H9 (cell line): Measurements from ENCODE around the gene BAIAP2. TPM values are rescaled to one million over a fixed set of nuclear protein-coding genes. Genes with fewer than 3 reads are reported as not detected.

Experiments
- DNase-seq: peaks from one replicate; pipeline ENCODE4 v3.0.0-alpha.2; 2017
- H2AFZ ChIP-seq: one replicate; pipeline ENCODE4 v1.6.1; 2013; ENCODE audit warnings: mild to moderate bottlenecking, low read length, control low read depth, moderate library complexity
- H2AK5ac ChIP-seq: 2 replicates; pipeline ENCODE4 v1.6.1; 2013; ENCODE audit warnings: low read length, control low read depth, mixed read lengths; ENCODE audit not compliant: insufficient read length
- H2BK120ac ChIP-seq: one replicate; pipeline ENCODE4 v1.6.1; 2013; ENCODE audit warnings: low read depth, mild to moderate bottlenecking, low read length, control low read depth, inconsistent platforms; ENCODE audit not compliant: poor library complexity, severe bottlenecking
- H2BK12ac ChIP-seq: 2 replicates; pipeline ENCODE4 v1.6.1; 2013; ENCODE audit warnings: low read length, control low read depth, mixed read lengths, low read depth; ENCODE audit not compliant: insufficient read length
- H2BK15ac ChIP-seq: 2 replicates; pipeline ENCODE4 v1.6.1; 2013; ENCODE audit warnings: low read depth, low read length, control low read depth
- H2BK20ac ChIP-seq: one replicate; pipeline ENCODE4 v1.6.1; 2013; ENCODE audit warnings: low read depth, mild to moderate bottlenecking, low read length, control low read depth, inconsistent platforms; ENCODE audit not compliant: poor library complexity, severe bottlenecking
- H2BK5ac ChIP-seq: 2 replicates; pipeline ENCODE4 v1.6.1; 2013; ENCODE audit warnings: low read length, control low read depth, mixed read lengths; ENCODE audit not compliant: insufficient read length
- H3K14ac ChIP-seq: 2 replicates; pipeline ENCODE4 v1.6.1; 2013; ENCODE audit warnings: low read length, control low read depth; ENCODE audit not compliant: insufficient read depth
- H3K18ac ChIP-seq: 2 replicates; pipeline ENCODE4 v1.6.1; 2013; ENCODE audit warnings: low read depth, mild to moderate bottlenecking, mixed read lengths, low read length, control low read depth; ENCODE audit not compliant: insufficient read length
- H3K23ac ChIP-seq: 2 replicates; pipeline ENCODE4 v1.6.1; 2013; ENCODE audit warnings: low read length, control low read depth, mixed read lengths, low read depth; ENCODE audit not compliant: insufficient read length
- H3K23me2 ChIP-seq: 2 replicates; pipeline ENCODE4 v1.6.1; 2013; ENCODE audit warnings: low read depth, mild to moderate bottlenecking, mixed read lengths, low read length, control low read depth; ENCODE audit not compliant: insufficient read length, poor library complexity, severe bottlenecking
- H3K27ac ChIP-seq: 2 replicates; pipeline ENCODE4 v1.5.1; 2013; ENCODE audit warnings: low read length, control low read depth, mixed read lengths, low read depth; ENCODE audit not compliant: insufficient read length
- H3K27me3 ChIP-seq: 2 replicates; pipeline ENCODE4 v1.6.1; 2013; ENCODE audit warnings: low read length, control low read depth, inconsistent platforms; ENCODE audit not compliant: insufficient read depth
- H3K4ac ChIP-seq: 2 replicates; pipeline ENCODE4 v1.6.1; 2013; ENCODE audit warnings: low read depth, mild to moderate bottlenecking, control low read depth, inconsistent platforms, low read length, moderate library complexity
- H3K4me1 ChIP-seq: 2 replicates; pipeline ENCODE4 v1.6.1; 2013; ENCODE audit warnings: low read length, control low read depth, inconsistent platforms; ENCODE audit not compliant: insufficient read depth
- H3K4me2 ChIP-seq: 2 replicates; pipeline ENCODE4 v1.6.1; 2013; ENCODE audit warnings: low read length, control low read depth, mixed read lengths; ENCODE audit not compliant: insufficient read length, insufficient read depth
- H3K56ac ChIP-seq: 2 replicates; pipeline ENCODE4 v1.6.1; 2013; ENCODE audit warnings: low read depth, mild to moderate bottlenecking, mixed read lengths, low read length, control low read depth; ENCODE audit not compliant: insufficient read length
- H3K79me1 ChIP-seq: 2 replicates; pipeline ENCODE4 v1.6.1; 2013; ENCODE audit warnings: low read depth, mild to moderate bottlenecking, moderate library complexity, low read length, control low read depth, inconsistent platforms; ENCODE audit not compliant: insufficient read depth, poor library complexity, severe bottlenecking
- H3K79me2 ChIP-seq: 2 replicates; pipeline ENCODE4 v1.6.1; 2013; ENCODE audit warnings: low read length, control low read depth, inconsistent platforms; ENCODE audit not compliant: insufficient read depth
- H3K9ac ChIP-seq: 2 replicates; pipeline ENCODE4 v1.6.1; 2013; ENCODE audit warnings: low read length, control low read depth, mixed read lengths; ENCODE audit not compliant: insufficient read length; ENCODE audit errors: extremely low read depth
- H3K9me3 ChIP-seq: one replicate; pipeline ENCODE4 v1.6.1; 2013; ENCODE audit warnings: low read depth, low read length, inconsistent platforms; ENCODE audit not compliant: control insufficient read depth
- H3T11ph ChIP-seq: one replicate; pipeline ENCODE4 v1.6.1; 2013; ENCODE audit warnings: mild to moderate bottlenecking, low read length, control low read depth, inconsistent platforms
- H4K20me1 ChIP-seq: one replicate; pipeline ENCODE4 v1.6.1; 2013; ENCODE audit not compliant: control insufficient read depth, insufficient read length, insufficient read depth
- H4K5ac ChIP-seq: 2 replicates; pipeline ENCODE4 v1.6.1; 2013; ENCODE audit warnings: low read depth, mild to moderate bottlenecking, mixed read lengths, low read length, control low read depth; ENCODE audit not compliant: insufficient read length
- H4K8ac ChIP-seq: replicated peaks from 2 replicates; pipeline ENCODE4 v1.6.1; 2013; ENCODE audit warnings: low read length, control low read depth, mixed read lengths, low read depth; ENCODE audit not compliant: insufficient read length
- H4K91ac ChIP-seq: 2 replicates; pipeline ENCODE4 v1.6.1; 2013; ENCODE audit warnings: low read depth, mild to moderate bottlenecking, moderate library complexity, mixed read lengths, low read length, control low read depth; ENCODE audit not compliant: insufficient read length
- H3K27ac Mint-ChIP-seq, 3 experiments: 2 replicates in 2 of 3; 3 replicates in 1 of 3; pipeline ENCODE4 v1.8.0; 2020 to 2021; ENCODE audit warnings: mixed read lengths in 3 of 3, mild to moderate bottlenecking in 1 of 3, moderate library complexity in 1 of 3
- H3K27me3 Mint-ChIP-seq: 2 replicates; pipeline ENCODE4 v1.8.0; 2021; ENCODE audit warnings: low read depth, mild to moderate bottlenecking, moderate library complexity, mixed read lengths
- H3K36me3 Mint-ChIP-seq, 3 experiments: 2 replicates in 2 of 3; 3 replicates in 1 of 3; pipeline ENCODE4 v1.8.0; 2020 to 2021; ENCODE audit warnings: low read depth in 3 of 3, mixed read lengths in 3 of 3; ENCODE audit not compliant: insufficient read depth in 1 of 3
- H3K4me1 Mint-ChIP-seq, 2 experiments: 2 replicates each; pipeline ENCODE4 v1.8.0; 2020; ENCODE audit warnings: mixed read lengths in 2 of 2
- H3K4me3 Mint-ChIP-seq, 2 experiments: 2 replicates in 1 of 2; 3 replicates in 1 of 2; pipeline ENCODE4 v1.8.0; 2020 to 2021; ENCODE audit warnings: mild to moderate bottlenecking in 2 of 2, mixed read lengths in 2 of 2, moderate library complexity in 1 of 2
- H3K9me3 Mint-ChIP-seq, 2 experiments: 2 replicates in 1 of 2; 3 replicates in 1 of 2; pipeline ENCODE4 v1.8.0; 2020; ENCODE audit warnings: mild to moderate bottlenecking in 2 of 2, mixed read lengths in 2 of 2, moderate library complexity in 1 of 2
- CTCF ChIP-seq: fragments of 200-600 bp; sonication (generic); conservative IDR thresholded peaks from 3 replicates; pipeline ENCODE4 v1.8.0; 2021; ENCODE audit warnings: antibody characterized with exemption, mild to moderate bottlenecking
- WGBS: extraction: QIAGEN DNeasy Blood & Tissue Kit; methylation state at CpG from one replicate; pipeline ENCODE4 v1.1.7; 2013; ENCODE audit warnings: missing lambda C conversion rate, low lambda C conversion rate, mixed read lengths; ENCODE audit not compliant: insufficient read length; ENCODE audit errors: extremely low coverage; 5-methylcytosine and 5-hydroxymethylcytosine counted together
- total RNA-seq: library from RNA; stranded (reverse); gene quantifications from 2 replicates; pipeline ENCODE4 v1.2.1, GENCODE V29; 2021

Gene BAIAP2
- total RNA-seq, 1 experiment from 2014 or later = 27.8 TPM

- no peak overlapping the region for H3K4me3 Mint-ChIP-seq
Observed at GRCh38 chr17:81101614-81102306, 66.8 kb downstream of the BAIAP2 start.

More at GRCh38 chr17:81101614-81102306, 66.8 kb downstream of the BAIAP2 start:
- Histone ChIP-seq H2BK20ac (no peak overlapping the region), H3K4me2 (no peak overlapping the region), H2AK5ac (no peak overlapping the region), H2AFZ (no peak overlapping the region), H2BK15ac (no peak overlapping the region), H3K23me2 (peaks cover 3% of the 10 kb centered on the region), H3K56ac (no peak overlapping the region), H4K20me1 (no peaks in the 10 kb centered on the region), H4K5ac (no peak overlapping the region), H3K27ac (no peak overlapping the region), H2BK12ac (no peak overlapping the region), H2BK5ac (no peak overlapping the region), H3K9me3 (no peaks in the 10 kb centered on the region), H3K9ac (no peak overlapping the region), H4K8ac (no peak overlapping the region), H3K18ac (no peak overlapping the region), H3K79me1 (no peaks in the 10 kb centered on the region), H3K23ac (no peak overlapping the region), H3K4ac (no peak overlapping the region), H4K91ac (no peak overlapping the region), H3T11ph (no peak overlapping the region), H3K79me2 (no peaks in the 10 kb centered on the region), H3K4me1 (no peaks in the 10 kb centered on the region), H3K27me3 (no peaks in the 10 kb centered on the region), H2BK120ac (no peak overlapping the region), H3K14ac (no peak overlapping the region)
- TF ChIP-seq CTCF = peak; percentile 100
- no CpG with 5 or more reads among the region's 33 CpGs for WGBS
- Mint-ChIP-seq H3K36me3 (no peaks in the 10 kb centered on the region; a peak in 2 of 7 replicates), H3K27ac (no peak overlapping the region), H3K4me1 (peaks cover 5 to 6% of the 10 kb centered on the region in 2 experiments), H3K27me3 (no peaks in the 10 kb centered on the region), H3K9me3 (no peaks in the 10 kb centered on the region; a peak in 1 of 5 replicates)
- peak; percentile 98 for DNase-seq
